KMS-11 (cell line): ENCODE data around the gene ATP6V1G1.

Experiments used
- H2AFZ ChIP-seq: fragments of 200-600 bp; sonication (generic); 2 replicates; pipeline ENCODE4 v1.6.1; 2016; ENCODE audit warnings: antibody characterized with exemption, mixed run types, low read depth
- H3K27ac ChIP-seq: fragments of 200-600 bp; sonication (generic); 2 replicates; pipeline ENCODE4 v1.6.1; 2016; ENCODE audit warnings: mild to moderate bottlenecking, mixed run types
- H3K27me3 ChIP-seq: fragments of 200-600 bp; sonication (generic); 2 replicates; pipeline ENCODE4 v1.6.1; 2017; ENCODE audit warnings: mild to moderate bottlenecking, low read depth, mixed run types, moderate library complexity; ENCODE audit not compliant: insufficient read depth
- H3K36me3 ChIP-seq: fragments of 200-600 bp; sonication (generic); 2 replicates; pipeline ENCODE4 v1.6.1; 2017; ENCODE audit warnings: mild to moderate bottlenecking, mixed run types; ENCODE audit not compliant: insufficient read depth
- H3K4me1 ChIP-seq: fragments of 200-600 bp; sonication (generic); 2 replicates; pipeline ENCODE4 v1.6.1; 2016; ENCODE audit warnings: mild to moderate bottlenecking, low read depth, mixed run types; ENCODE audit not compliant: poor library complexity, severe bottlenecking
- H3K4me2 ChIP-seq: fragments of 200-600 bp; sonication (generic); 2 replicates; pipeline ENCODE4 v1.7.0; 2016; ENCODE audit warnings: mild to moderate bottlenecking, mixed run types
- H3K4me3 ChIP-seq: fragments of 200-600 bp; sonication (generic); IDR thresholded peaks from 2 replicates; pipeline ENCODE4 v1.6.1; 2017; ENCODE audit warnings: low read depth, low read length, mixed read lengths; ENCODE audit not compliant: insufficient read depth
- H3K79me2 ChIP-seq: fragments of 200-600 bp; sonication (generic); 2 replicates; pipeline ENCODE4 v1.6.1; 2016; ENCODE audit warnings: low read depth, mixed run types; ENCODE audit not compliant: insufficient read depth
- H3K9ac ChIP-seq: fragments of 200-600 bp; sonication (generic); 2 replicates; pipeline ENCODE4 v1.6.1; 2016; ENCODE audit warnings: mild to moderate bottlenecking, mixed run types
- H4K20me1 ChIP-seq: fragments of 200-600 bp; sonication (generic); 2 replicates; pipeline ENCODE4 v1.6.1; 2016; ENCODE audit warnings: mild to moderate bottlenecking, mixed run types; ENCODE audit not compliant: insufficient read depth
- TF ChIP-seq, protein P1 (sequence below): fragments of 200-600 bp; sonication (generic); conservative IDR thresholded peaks from 2 replicates; pipeline ENCODE4 v1.6.1; 2017; ENCODE audit warnings: low read depth, mild to moderate bottlenecking, antibody characterized with exemption, low read length, moderate library complexity, mixed read lengths

Gene ATP6V1G1

DNA sequence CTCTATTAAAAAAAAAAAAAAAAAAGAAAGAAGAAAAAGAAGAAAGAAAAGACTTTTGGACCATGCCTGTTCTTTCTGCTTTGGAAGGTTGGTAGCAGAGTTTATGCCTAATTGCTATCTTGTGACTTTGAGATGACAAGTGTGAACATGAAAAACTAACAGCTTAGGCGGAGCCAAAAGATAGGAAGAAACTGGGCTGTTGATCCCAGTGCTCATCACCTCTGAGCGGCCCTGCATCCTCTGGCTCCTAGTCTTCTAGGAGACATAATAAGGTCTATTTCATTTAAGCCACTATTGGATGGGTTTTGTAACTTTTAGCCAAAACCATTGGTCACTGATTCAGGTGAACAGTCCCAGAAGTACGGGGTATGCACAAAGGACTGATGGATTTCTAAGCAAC, 34.4 kb upstream of the ATP6V1G1 start:
- Histone ChIP-seq H3K27ac (no peak overlapping the region), H3K4me2 (no peak overlapping the region), H3K36me3 (no peaks in the 10 kb centered on the region), H3K27me3 (no peaks in the 10 kb centered on the region), H3K79me2 (no peaks in the 10 kb centered on the region), H2AFZ (no peak overlapping the region), H3K9ac (no peak overlapping the region), H4K20me1 (no peaks in the 10 kb centered on the region), H3K4me1 (no peaks in the 10 kb centered on the region), H3K4me3 (no peak overlapping the region)
- TF ChIP-seq, protein P1, sequence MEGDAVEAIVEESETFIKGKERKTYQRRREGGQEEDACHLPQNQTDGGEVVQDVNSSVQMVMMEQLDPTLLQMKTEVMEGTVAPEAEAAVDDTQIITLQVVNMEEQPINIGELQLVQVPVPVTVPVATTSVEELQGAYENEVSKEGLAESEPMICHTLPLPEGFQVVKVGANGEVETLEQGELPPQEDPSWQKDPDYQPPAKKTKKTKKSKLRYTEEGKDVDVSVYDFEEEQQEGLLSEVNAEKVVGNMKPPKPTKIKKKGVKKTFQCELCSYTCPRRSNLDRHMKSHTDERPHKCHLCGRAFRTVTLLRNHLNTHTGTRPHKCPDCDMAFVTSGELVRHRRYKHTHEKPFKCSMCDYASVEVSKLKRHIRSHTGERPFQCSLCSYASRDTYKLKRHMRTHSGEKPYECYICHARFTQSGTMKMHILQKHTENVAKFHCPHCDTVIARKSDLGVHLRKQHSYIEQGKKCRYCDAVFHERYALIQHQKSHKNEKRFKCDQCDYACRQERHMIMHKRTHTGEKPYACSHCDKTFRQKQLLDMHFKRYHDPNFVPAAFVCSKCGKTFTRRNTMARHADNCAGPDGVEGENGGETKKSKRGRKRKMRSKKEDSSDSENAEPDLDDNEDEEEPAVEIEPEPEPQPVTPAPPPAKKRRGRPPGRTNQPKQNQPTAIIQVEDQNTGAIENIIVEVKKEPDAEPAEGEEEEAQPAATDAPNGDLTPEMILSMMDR, result no peak

DNA sequence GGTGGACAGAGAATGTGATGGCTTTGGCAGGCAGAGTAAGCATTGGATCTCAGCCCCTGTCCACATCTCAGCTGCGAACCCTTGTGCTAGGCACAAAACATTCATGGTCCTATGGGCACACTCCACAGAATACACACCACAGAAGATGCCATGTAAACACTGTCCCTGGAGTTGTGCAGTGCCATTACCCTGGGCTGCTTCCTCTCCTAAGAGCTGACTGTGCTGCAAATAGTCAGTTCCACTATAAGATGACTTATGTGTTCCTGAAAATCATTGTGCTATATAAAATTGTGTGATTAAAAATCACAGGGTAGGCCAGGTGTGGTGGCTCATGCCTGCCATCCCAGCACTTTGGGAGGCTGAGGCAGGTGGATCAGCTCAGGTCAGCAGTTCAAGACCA, 31.9 kb upstream of the ATP6V1G1 start:
- H3K27me3 ChIP-seq, result no peaks in the 10 kb centered on the region
- TF ChIP-seq, protein P1, result no peak
- H3K27ac ChIP-seq, result no peak overlapping the region
- no peak overlapping the region for H3K9ac ChIP-seq
- H2AFZ ChIP-seq, result no peak overlapping the region
- no peak overlapping the region for H3K4me2 ChIP-seq
- H3K4me1 ChIP-seq, result no peaks in the 10 kb centered on the region
- H3K4me3 ChIP-seq, result no peak overlapping the region
- H3K79me2 ChIP-seq, result no peaks in the 10 kb centered on the region
- H3K36me3 ChIP-seq, result no peaks in the 10 kb centered on the region
- no peaks in the 10 kb centered on the region for H4K20me1 ChIP-seq

DNA sequence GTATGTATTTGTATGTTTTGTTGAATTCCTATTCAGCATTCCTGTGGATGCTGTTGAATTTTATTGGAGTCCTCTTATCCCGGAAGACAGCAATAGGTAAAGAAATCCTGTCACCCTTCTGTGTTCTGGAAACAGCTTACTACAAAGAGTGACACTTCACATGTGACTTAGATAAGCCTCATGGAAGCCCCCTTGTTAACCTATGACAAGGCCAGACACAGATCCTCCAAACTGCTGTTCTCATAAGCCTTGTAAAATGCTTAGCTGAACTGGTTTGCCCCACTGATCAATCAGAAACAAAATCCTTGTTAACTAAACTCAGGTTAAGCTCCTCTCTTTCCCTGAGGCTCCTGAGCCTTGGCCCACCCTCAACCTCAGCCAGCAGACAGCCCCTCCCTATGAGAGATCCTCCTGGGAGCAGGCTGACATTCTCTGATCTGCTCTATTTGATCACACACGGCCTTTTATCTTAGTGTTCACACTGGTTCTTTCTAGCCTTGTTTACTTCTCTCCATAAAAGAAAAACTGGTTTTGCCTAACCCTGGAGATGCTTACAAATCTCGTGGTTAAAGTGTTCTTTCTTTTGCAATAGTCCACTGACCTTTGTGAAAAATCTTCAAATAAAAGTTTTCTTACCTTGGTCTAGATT, 29.4 kb upstream of the ATP6V1G1 start:
- H3K36me3 ChIP-seq, result no peaks in the 10 kb centered on the region
- no peaks in the 10 kb centered on the region for H3K79me2 ChIP-seq
- no peak overlapping the region for H3K4me2 ChIP-seq
- H2AFZ ChIP-seq, result no peak overlapping the region
- no peak overlapping the region for H3K4me3 ChIP-seq
- H4K20me1 ChIP-seq, result no peaks in the 10 kb centered on the region
- TF ChIP-seq, protein P1, result no peak
- no peak overlapping the region for H3K9ac ChIP-seq
- no peaks in the 10 kb centered on the region for H3K4me1 ChIP-seq
- no peak overlapping the region for H3K27ac ChIP-seq
- H3K27me3 ChIP-seq, result no peaks in the 10 kb centered on the region

DNA sequence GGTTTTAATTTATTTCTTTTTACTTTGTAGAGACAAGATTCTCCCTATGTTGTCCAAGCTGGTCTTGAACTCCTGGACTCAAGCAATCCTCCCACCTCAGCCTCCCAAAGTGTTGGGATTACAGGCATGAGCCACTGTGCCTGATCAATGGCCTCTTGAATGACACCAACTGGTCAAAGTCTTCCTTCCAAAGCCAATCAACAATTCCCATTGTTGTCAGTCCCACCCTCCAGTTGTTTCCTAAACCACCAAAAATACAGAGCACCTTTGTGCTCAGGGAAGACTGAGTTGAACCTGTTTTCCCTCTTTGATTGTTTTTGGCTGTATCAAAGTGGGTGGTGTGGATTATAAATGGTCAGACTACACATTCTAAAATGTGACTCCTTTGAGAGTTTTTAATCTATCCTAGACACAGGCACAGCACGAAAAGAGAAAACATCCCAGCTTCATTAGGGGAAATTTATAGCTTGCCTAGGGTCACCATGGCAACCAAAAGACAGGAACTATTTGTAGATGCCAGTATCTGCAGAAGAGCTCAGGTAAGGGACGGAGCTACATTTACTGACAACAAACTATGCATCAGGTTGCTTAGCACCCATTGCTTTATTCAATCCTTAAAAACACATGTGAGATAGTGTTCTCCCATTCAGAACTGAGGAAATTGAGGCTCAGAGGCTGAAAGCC, 27.6 kb upstream of the ATP6V1G1 start:
- H3K27ac ChIP-seq, result no peak overlapping the region
- no peak overlapping the region for H2AFZ ChIP-seq
- H3K4me2 ChIP-seq, result no peak overlapping the region
- no peaks in the 10 kb centered on the region for H3K36me3 ChIP-seq
- H3K4me3 ChIP-seq, result no peak overlapping the region
- H3K27me3 ChIP-seq, result no peaks in the 10 kb centered on the region
- no peaks in the 10 kb centered on the region for H4K20me1 ChIP-seq
- TF ChIP-seq, protein P1, result no peak
- H3K79me2 ChIP-seq, result no peaks in the 10 kb centered on the region
- no peaks in the 10 kb centered on the region for H3K4me1 ChIP-seq
- no peak overlapping the region for H3K9ac ChIP-seq
